Thoracic aorta (tissue), 2 donors: ENCODE data around the gene PRSS22. TPM values are rescaled to one million over a fixed set of nuclear protein-coding genes. Genes with fewer than 3 reads are reported as not detected.

Experiments
- ATAC-seq: fragments of 150-250 bp; one replicate; pipeline ENCODE4 v1.8.0; 2017; ENCODE audit warnings: low read depth; ENCODE audit not compliant: insufficient number of reproducible peaks, low FRiP score
- DNase-seq: peaks from one replicate; pipeline ENCODE4 v3.0.0-alpha.2; 2020; ENCODE audit warnings: low spot score
- H3K27ac ChIP-seq, 2 donors: fragments of 200-600 bp; sonication (generic); 1 replicate in 1 of 2; 2 replicates in 1 of 2; pipeline ENCODE4 v1.5.1; 2016; ENCODE audit warnings: mild to moderate bottlenecking in 2 of 2, moderate library complexity in 2 of 2
- H3K27me3 ChIP-seq: fragments of 200-600 bp; sonication (generic); replicated peaks from 2 replicates; pipeline ENCODE4 v1.6.0; 2016; ENCODE audit warnings: mild to moderate bottlenecking; ENCODE audit not compliant: insufficient read depth
- H3K36me3 ChIP-seq: fragments of 200-600 bp; sonication (generic); one replicate; pipeline ENCODE4 v1.5.1; 2016
- H3K4me1 ChIP-seq, 2 donors: fragments of 200-600 bp; sonication (generic); 1 replicate in 1 of 2; 2 replicates in 1 of 2; pipeline versions ENCODE4 v1.5.1 to v1.6.0; 2016; ENCODE audit warnings: low read depth in 2 of 2, mild to moderate bottlenecking in 1 of 2; ENCODE audit not compliant: control insufficient read depth in 1 of 2
- H3K4me3 ChIP-seq: fragments of 200-600 bp; sonication (generic); 2 replicates; pipeline ENCODE4 v1.5.1; 2016; ENCODE audit warnings: mild to moderate bottlenecking
- H3K9me3 ChIP-seq: fragments of 200-600 bp; sonication (generic); 2 replicates; pipeline ENCODE4 v1.5.1; 2016
- CTCF ChIP-seq: fragments of 200-600 bp; sonication (generic); IDR thresholded peaks from one replicate; pipeline ENCODE4 v1.5.1; 2019; ENCODE audit warnings: antibody characterized with exemption
- total RNA-seq, 2 donors: library from RNA; depleted of rRNA; stranded (reverse); fragments of >200 nt; gene quantifications; one replicate each; pipeline versions ENCODE4 v1.1.0 to v1.2.3, GENCODE V29; 2016

Gene PRSS22
- total RNA-seq, 2 donors from 2014 or later: not detected

DNA sequence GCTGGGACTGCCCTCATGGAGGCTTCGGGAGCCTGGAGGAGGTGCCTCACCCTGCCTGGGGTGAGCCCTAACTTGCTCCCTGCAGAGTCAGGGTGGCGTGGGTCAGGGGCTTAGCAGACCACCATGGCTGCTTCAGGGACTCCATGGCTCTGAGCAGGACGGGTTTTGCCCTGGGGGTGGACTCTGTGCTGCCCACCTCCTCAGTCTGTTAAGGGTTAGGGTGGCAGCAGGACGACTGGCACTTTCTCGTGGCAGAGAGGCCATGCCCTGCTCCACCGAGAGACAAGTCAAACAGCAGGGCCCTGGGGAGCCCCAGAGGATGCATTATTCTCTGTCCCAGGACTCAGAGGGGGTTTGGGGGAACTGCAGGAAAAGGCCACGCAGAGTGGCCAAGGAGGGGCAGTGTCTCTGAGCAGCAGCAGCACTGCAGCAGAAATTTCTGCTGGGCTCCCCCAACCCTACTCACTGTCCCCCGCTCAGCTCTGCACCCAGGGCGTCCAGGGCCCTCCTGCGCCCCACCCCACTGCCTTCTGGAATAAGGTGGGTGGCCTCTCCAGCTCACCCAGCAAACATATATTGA, 1.8 kb upstream of the PRSS22 start:
- no peak for DNase-seq
- H3K9me3 ChIP-seq: peaks cover 10% of the 10 kb centered on the region
- no peaks in the 10 kb centered on the region for H3K27me3 ChIP-seq
- H3K36me3 ChIP-seq: no peaks in the 10 kb centered on the region
- H3K27ac ChIP-seq: no peak overlapping the region
- no peak for ATAC-seq
- TF ChIP-seq CTCF: no peak
- H3K4me3 ChIP-seq: no peak overlapping the region
- H3K4me1 ChIP-seq: no peaks in the 10 kb centered on the region

DNA sequence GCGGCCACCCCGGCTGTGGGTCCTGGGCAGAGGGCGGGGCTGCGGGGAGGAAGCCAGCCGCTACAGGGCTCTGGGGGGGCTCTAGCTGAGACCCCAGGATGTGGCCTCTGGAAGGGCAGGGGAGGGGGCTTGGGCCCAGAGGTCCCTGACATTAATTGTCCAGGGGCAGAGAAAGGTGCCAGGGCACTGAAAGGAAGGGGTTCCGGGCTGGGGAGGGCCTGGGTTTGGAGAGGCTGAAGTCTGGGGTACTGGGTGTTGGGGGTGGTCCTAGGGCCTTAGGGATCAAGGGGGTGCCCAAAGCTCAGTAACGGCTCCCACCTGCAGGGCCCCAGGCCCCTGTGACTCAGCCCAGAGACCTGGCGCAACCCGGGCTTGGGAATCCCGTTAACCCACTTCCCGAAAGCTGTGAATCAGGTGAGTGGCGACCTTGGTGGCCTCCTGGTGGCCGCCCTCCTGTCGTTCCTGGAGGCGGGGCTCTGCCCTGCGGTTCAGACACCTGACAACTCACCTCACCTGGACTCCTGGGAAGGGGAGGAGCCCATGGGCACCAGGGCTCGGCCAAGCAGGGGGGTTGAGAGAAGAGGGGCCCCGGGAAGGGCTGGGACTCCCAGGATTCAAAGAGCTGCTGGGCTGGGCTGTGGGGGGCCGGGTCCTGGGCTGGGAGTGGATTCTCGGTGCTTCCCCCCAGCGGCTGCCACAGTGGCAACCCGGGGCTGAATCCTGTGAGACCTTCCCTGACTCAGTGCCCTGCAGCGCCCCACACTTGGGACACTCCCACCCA, 465 bp upstream of the PRSS22 start:
- ATAC-seq (no peak), DNase-seq (no peak)
- H3K4me3 ChIP-seq: no peak overlapping the region
- TF ChIP-seq CTCF: no peak
- H3K4me1 ChIP-seq: no peaks in the 10 kb centered on the region
- H3K36me3 ChIP-seq: no peaks in the 10 kb centered on the region
- H3K9me3 ChIP-seq: peaks cover 10% of the 10 kb centered on the region
- H3K27ac ChIP-seq: no peak overlapping the region
- H3K27me3 ChIP-seq: no peaks in the 10 kb centered on the region

GRCh38 chr16:2856686-2857450, 1.1 kb downstream of the PRSS22 start:
- ATAC-seq: no peak
- H3K9me3 ChIP-seq: peaks cover 10% of the 10 kb centered on the region
- DNase-seq: no peak
- no peak overlapping the region for H3K27ac ChIP-seq
- H3K4me1 ChIP-seq: no peaks in the 10 kb centered on the region
- no peak for TF ChIP-seq CTCF
- no peak overlapping the region for H3K4me3 ChIP-seq
- H3K27me3 ChIP-seq: no peaks in the 10 kb centered on the region
- H3K36me3 ChIP-seq: no peaks in the 10 kb centered on the region

- H3K9me3 ChIP-seq: peaks cover 7% of the 10 kb centered on the region
- H3K27ac ChIP-seq: no peak overlapping the region
- DNase-seq: no peak
- H3K36me3 ChIP-seq: no peaks in the 10 kb centered on the region
- no peaks in the 10 kb centered on the region for H3K4me1 ChIP-seq
- H3K4me3 ChIP-seq: no peak overlapping the region
- TF ChIP-seq CTCF: no peak
- H3K27me3 ChIP-seq: no peaks in the 10 kb centered on the region
- no peak for ATAC-seq
Measured at GRCh38 chr16:2856061-2856670, 1.8 kb downstream of the PRSS22 start.

DNA sequence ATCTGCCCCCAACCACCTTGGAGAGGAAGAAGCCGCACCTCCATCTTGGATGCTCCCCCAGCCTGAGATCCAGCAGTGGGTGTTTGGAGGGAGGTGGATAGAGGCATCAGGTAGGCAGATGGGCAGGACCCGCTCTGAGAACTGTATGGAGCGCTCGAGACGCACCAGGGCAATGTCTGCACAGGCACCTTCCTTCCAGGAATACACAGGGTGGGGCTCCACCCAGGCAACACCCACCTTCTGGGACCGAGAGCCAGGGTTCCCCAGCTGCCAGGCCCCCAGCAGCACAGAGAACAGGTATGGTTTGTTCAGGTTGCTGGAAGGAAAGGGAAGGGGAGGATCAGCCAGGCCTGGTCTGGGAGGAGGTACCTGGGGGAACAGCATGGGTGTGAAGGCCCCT, 2.4 kb downstream of the PRSS22 start:
- Histone ChIP-seq H3K27me3 (no peaks in the 10 kb centered on the region), H3K9me3 (peaks cover 1% of the 10 kb centered on the region), H3K27ac (no peak overlapping the region), H3K36me3 (no peaks in the 10 kb centered on the region), H3K4me3 (no peak overlapping the region), H3K4me1 (no peaks in the 10 kb centered on the region)
- ATAC-seq: no peak
- no peak for TF ChIP-seq CTCF
- DNase-seq: no peak
